GOT3 (cell line): ENCODE results near the gene GAB2.
"Not testable (repeated sequence)": the region's sequence is repeated elsewhere in the genome, so short reads cannot be mapped to it uniquely, and the experiment has no call there.

Source experiments
- DNase-seq: peaks from one replicate; lab custom pipeline; 2025; ENCODE audit warnings: mixed read lengths; lab: John Stamatoyannopoulos, UW

The GAB2 gene

GRCh38 chr11:78417175-78417887 is at the start of gene GAB2:
Gene GAB2, minus strand, starts transcription at chr11:78417820. Its CDS starts 100 bp downstream, at chr11:78417720.
- DNase-seq, result no peak

- no peak for DNase-seq
These were observed 49.8 kb upstream of the GAB2 start for GRCh38 chr11:78467370-78467769.

- no peak for DNase-seq
These were observed 47.7 kb upstream of the GAB2 start for GRCh38 chr11:78465169-78465942.

- not testable (repeated sequence) for DNase-seq
These were observed 47.2 kb upstream of the GAB2 start for GRCh38 chr11:78464787-78465168.

- no peak for DNase-seq
These were observed 42.9 kb upstream of the GAB2 start for GRCh38 chr11:78460471-78460870.

- no peak for DNase-seq
These were observed 42.1 kb upstream of the GAB2 start for GRCh38 chr11:78459738-78460137.

- no peak for DNase-seq
These were observed 39.8 kb upstream of the GAB2 start for GRCh38 chr11:78457448-78457847.

- no peak for DNase-seq
These were observed 35.7 kb upstream of the GAB2 start for GRCh38 chr11:78453140-78453935.

- DNase-seq, result no peak
These were observed 33.9 kb upstream of the GAB2 start for GRCh38 chr11:78451371-78452150.

- no peak for DNase-seq
These were observed 33.2 kb upstream of the GAB2 start for GRCh38 chr11:78450866-78451265.

GRCh38 chr11:78449866-78450265 is 32.2 kb upstream of the GAB2 start:
- DNase-seq, result no peak

- DNase-seq, result no peak
These were observed 28.6 kb upstream of the GAB2 start for GRCh38 chr11:78446210-78446609.

GRCh38 chr11:78444726-78445125 is 27.1 kb upstream of the GAB2 start:
- no peak for DNase-seq

- DNase-seq, result no peak
These were observed 24.3 kb upstream of the GAB2 start for GRCh38 chr11:78441956-78442355.

GRCh38 chr11:78438298-78438975 is 20.8 kb upstream of the GAB2 start:
- DNase-seq, result no peak

- no peak for DNase-seq
These were observed 15.3 kb upstream of the GAB2 start for GRCh38 chr11:78432956-78433355.

GRCh38 chr11:78432058-78432515 is 14.5 kb upstream of the GAB2 start:
- no peak for DNase-seq

GRCh38 chr11:78429660-78430059 is 12.0 kb upstream of the GAB2 start:
- no peak for DNase-seq

- no peak for DNase-seq
These were observed 11.6 kb upstream of the GAB2 start for GRCh38 chr11:78429209-78429608.

GRCh38 chr11:78428773-78429172 is 11.2 kb upstream of the GAB2 start:
- no peak for DNase-seq

- no peak for DNase-seq
These were observed 10.6 kb upstream of the GAB2 start for GRCh38 chr11:78428266-78428636.
